SK-N-MC (cell line): ENCODE results near the gene CSMD2.

Experiments
- EZH2 ChIP-seq: fragments of 200-600 bp; sonication (generic); IDR thresholded peaks from one replicate; pipeline ENCODE4 v1.6.1; 2017; ENCODE audit warnings: antibody characterized with exemption
- POLR2AphosphoS5 ChIP-seq: IDR thresholded peaks from 2 replicates; pipeline ENCODE4 v1.6.1; 2012; ENCODE audit warnings: mild to moderate bottlenecking, low read depth, low read length, borderline replicate concordance

DNA sequence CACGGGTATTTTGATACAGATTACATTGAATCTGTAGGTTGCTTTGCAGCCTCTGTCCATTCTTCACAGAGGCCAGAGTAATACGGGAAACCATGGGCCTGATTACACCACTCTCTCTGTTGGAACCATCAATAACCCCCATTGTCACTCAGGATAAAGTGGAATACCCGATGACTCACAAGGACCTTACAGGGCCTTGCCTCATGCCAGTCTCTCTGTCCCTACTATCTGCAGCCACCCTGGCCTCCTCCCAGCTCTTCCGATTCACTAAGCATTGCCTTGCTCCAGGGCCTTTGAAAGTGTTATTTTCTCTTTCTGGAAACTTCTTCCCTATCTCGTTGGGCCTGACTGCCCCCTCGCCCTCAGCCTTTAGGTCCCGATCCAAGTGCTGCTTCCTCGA lies 239.4 kb downstream of the CSMD2 start:
- TF ChIP-seq EZH2 (no peak), POLR2AphosphoS5 (no peak)
